ENCODE data around the gene IFNL4. TPM values are rescaled to one million over a fixed set of nuclear protein-coding genes. Genes with fewer than 3 reads are reported as not detected.

The IFNL4 gene
- polyA plus RNA-seq, 4 donors: 0.03 TPM; not detected in 3

GRCh38 chr19:39264306-39265290, 15.9 kb upstream of the IFNL4 start:
- peaks cover 0 to 3% of the 10 kb centered on the region in 2 donors for H3K9me3 ChIP-seq (ENCODE audit: control insufficient read depth in 2 of 2, insufficient read depth in 1 of 2, low read depth in 1 of 2, low read length in 1 of 2)
- 5 to 12% (median 8%) methylated on average over 82 to 102 of the region's 102 CpGs for WGBS, 3 donors
- no peak for DNase-seq
- H3K27me3 ChIP-seq (ENCODE audit: control insufficient read depth in 3 of 3, insufficient read depth in 3 of 3, low read length in 3 of 3): peaks cover 9 to 42% (median 38%) of the 10 kb centered on the region in 3 donors
- no peaks in the 10 kb centered on the region for H3K36me3 ChIP-seq (ENCODE audit: control insufficient read depth in 3 of 3, insufficient read depth in 2 of 3, low read depth in 1 of 3, low read length in 3 of 3)
- H3K4me3 ChIP-seq (ENCODE audit: low read depth in 1 of 3, low read length in 3 of 3): peak overlapping the region in 1 of 3 donors; percentile 10
- H3K27ac ChIP-seq (ENCODE audit: low read depth in 1 of 3, low read length in 2 of 3): no peak overlapping the region
- no peak for FAIRE-seq
- H3K4me1 ChIP-seq (ENCODE audit: control insufficient read depth in 3 of 3, insufficient read depth in 2 of 3, low read depth in 1 of 3, low read length in 2 of 3): peaks cover 0 to 11% (median 0%) of the 10 kb centered on the region in 3 donors

GRCh38 chr19:39263912-39264305, 15.3 kb upstream of the IFNL4 start:
- Histone ChIP-seq H3K27me3 (ENCODE audit: control insufficient read depth in 3 of 3, insufficient read depth in 3 of 3, low read length in 3 of 3) (peaks cover 9 to 42% (median 38%) of the 10 kb centered on the region in 3 donors), H3K9me3 (ENCODE audit: control insufficient read depth in 2 of 2, insufficient read depth in 1 of 2, low read depth in 1 of 2, low read length in 1 of 2) (peaks cover 0 to 3% of the 10 kb centered on the region in 2 donors), H3K36me3 (ENCODE audit: control insufficient read depth in 3 of 3, insufficient read depth in 2 of 3, low read depth in 1 of 3, low read length in 3 of 3) (no peaks in the 10 kb centered on the region), H3K27ac (ENCODE audit: low read depth in 1 of 3, low read length in 2 of 3) (no peak overlapping the region), H3K4me3 (ENCODE audit: low read depth in 1 of 3, low read length in 3 of 3) (no peak overlapping the region), H3K4me1 (ENCODE audit: control insufficient read depth in 3 of 3, insufficient read depth in 2 of 3, low read depth in 1 of 3, low read length in 2 of 3) (peaks cover 0 to 11% (median 0%) of the 10 kb centered on the region in 3 donors)
- 10 to 16% (median 13%) methylated on average over 11 to 17 of the region's 17 CpGs for WGBS, 3 donors
- no peak for FAIRE-seq
- no peak for DNase-seq

DNA sequence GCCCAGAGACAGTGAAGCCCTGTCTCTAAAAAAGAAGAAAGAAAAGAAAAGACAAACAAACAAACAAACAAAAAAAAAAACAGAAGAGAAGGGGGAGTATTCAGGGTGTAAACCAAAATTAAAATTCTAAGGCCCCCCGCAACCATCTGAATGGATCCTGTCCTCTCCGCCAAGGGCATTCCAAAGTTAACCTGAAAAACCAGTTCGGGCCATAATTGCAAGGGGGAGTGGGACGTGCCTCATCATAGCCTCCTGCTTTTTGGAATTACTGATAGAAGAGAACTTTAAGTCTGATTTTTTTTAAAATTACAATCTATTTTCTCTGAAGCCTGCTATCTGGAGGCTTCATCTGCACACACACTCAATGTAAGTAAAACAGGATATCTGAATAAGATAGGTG, 13.8 kb upstream of the IFNL4 start:
- Histone ChIP-seq H3K36me3 (ENCODE audit: control insufficient read depth in 3 of 3, insufficient read depth in 2 of 3, low read depth in 1 of 3, low read length in 3 of 3) (no peaks in the 10 kb centered on the region), H3K4me3 (ENCODE audit: low read depth in 1 of 3, low read length in 3 of 3) (no peak overlapping the region), H3K4me1 (ENCODE audit: control insufficient read depth in 3 of 3, insufficient read depth in 2 of 3, low read depth in 1 of 3, low read length in 2 of 3) (peaks cover 0 to 15% (median 0%) of the 10 kb centered on the region in 3 donors), H3K27me3 (ENCODE audit: control insufficient read depth in 3 of 3, insufficient read depth in 3 of 3, low read length in 3 of 3) (peaks cover 9 to 42% (median 38%) of the 10 kb centered on the region in 3 donors), H3K9me3 (ENCODE audit: control insufficient read depth in 2 of 2, insufficient read depth in 1 of 2, low read depth in 1 of 2, low read length in 1 of 2) (peaks cover 0 to 3% of the 10 kb centered on the region in 2 donors), H3K27ac (ENCODE audit: low read depth in 1 of 3, low read length in 2 of 3) (no peak overlapping the region)
- WGBS, 3 donors: 86 to 87% (median 86%) methylated on average over 4 of the region's 4 CpGs
- FAIRE-seq (no peak), DNase-seq (no peak)

- FAIRE-seq (no peak), DNase-seq (no peak)
- 73 to 90% (median 77%) methylated on average over 3 of the region's 3 CpGs for WGBS, 3 donors
- no peak overlapping the region for H3K4me3 ChIP-seq (ENCODE audit: low read depth in 1 of 3, low read length in 3 of 3)
- no peaks in the 10 kb centered on the region for H3K36me3 ChIP-seq (ENCODE audit: control insufficient read depth in 3 of 3, insufficient read depth in 2 of 3, low read depth in 1 of 3, low read length in 3 of 3)
- peaks cover 9 to 42% (median 37%) of the 10 kb centered on the region in 3 donors for H3K27me3 ChIP-seq (ENCODE audit: control insufficient read depth in 3 of 3, insufficient read depth in 3 of 3, low read length in 3 of 3)
- H3K27ac ChIP-seq (ENCODE audit: low read depth in 1 of 3, low read length in 2 of 3): no peak overlapping the region
- peaks cover 0 to 7% of the 10 kb centered on the region in 2 donors for H3K9me3 ChIP-seq (ENCODE audit: control insufficient read depth in 2 of 2, insufficient read depth in 1 of 2, low read depth in 1 of 2, low read length in 1 of 2)
- H3K4me1 ChIP-seq (ENCODE audit: control insufficient read depth in 3 of 3, insufficient read depth in 2 of 3, low read depth in 1 of 3, low read length in 2 of 3): peaks cover 0 to 15% (median 0%) of the 10 kb centered on the region in 3 donors
These were observed 13.0 kb upstream of the IFNL4 start for GRCh38 chr19:39261704-39262103.

GRCh38 chr19:39257227-39257626, 8.6 kb upstream of the IFNL4 start:
- Histone ChIP-seq H3K27me3 (ENCODE audit: control insufficient read depth in 3 of 3, insufficient read depth in 3 of 3, low read length in 3 of 3) (peaks cover 0 to 10% (median 5%) of the 10 kb centered on the region in 3 donors), H3K4me3 (ENCODE audit: low read depth in 1 of 3, low read length in 3 of 3) (no peak overlapping the region), H3K9me3 (ENCODE audit: control insufficient read depth in 2 of 2, insufficient read depth in 1 of 2, low read depth in 1 of 2, low read length in 1 of 2) (peaks cover 0 to 8% of the 10 kb centered on the region in 2 donors), H3K36me3 (ENCODE audit: control insufficient read depth in 3 of 3, insufficient read depth in 2 of 3, low read depth in 1 of 3, low read length in 3 of 3) (no peaks in the 10 kb centered on the region), H3K27ac (ENCODE audit: low read depth in 1 of 3, low read length in 2 of 3) (no peak overlapping the region), H3K4me1 (ENCODE audit: control insufficient read depth in 3 of 3, insufficient read depth in 2 of 3, low read depth in 1 of 3, low read length in 2 of 3) (peaks cover 0 to 7% (median 3%) of the 10 kb centered on the region in 3 donors)
- DNase-seq (no peak), FAIRE-seq (no peak)
- WGBS, 3 donors: 94 to 100% (median 98%) methylated on average over 4 of the region's 4 CpGs

GRCh38 chr19:39254531-39255345, 6.1 kb upstream of the IFNL4 start:
- Histone ChIP-seq H3K36me3 (ENCODE audit: control insufficient read depth in 3 of 3, insufficient read depth in 2 of 3, low read depth in 1 of 3, low read length in 3 of 3) (no peaks in the 10 kb centered on the region), H3K27ac (ENCODE audit: low read depth in 1 of 3, low read length in 2 of 3) (no peak overlapping the region), H3K9me3 (ENCODE audit: control insufficient read depth in 2 of 2, insufficient read depth in 1 of 2, low read depth in 1 of 2, low read length in 1 of 2) (peaks cover 0 to 8% of the 10 kb centered on the region in 2 donors), H3K27me3 (ENCODE audit: control insufficient read depth in 3 of 3, insufficient read depth in 3 of 3, low read length in 3 of 3) (peaks cover 0 to 14% (median 0%) of the 10 kb centered on the region in 3 donors), H3K4me1 (ENCODE audit: control insufficient read depth in 3 of 3, insufficient read depth in 2 of 3, low read depth in 1 of 3, low read length in 2 of 3) (peaks cover 0 to 7% (median 3%) of the 10 kb centered on the region in 3 donors), H3K4me3 (ENCODE audit: low read depth in 1 of 3, low read length in 3 of 3) (no peak overlapping the region)
- no peak for FAIRE-seq
- 39 to 72% (median 43%) methylated on average over 29 of the region's 29 CpGs for WGBS, 3 donors
- peak; percentile 47 to 77 for DNase-seq

GRCh38 chr19:39253374-39254149, 4.9 kb upstream of the IFNL4 start:
- DNase-seq (no peak), FAIRE-seq (no peak)
- H3K27ac ChIP-seq (ENCODE audit: low read depth in 1 of 3, low read length in 2 of 3): no peak overlapping the region
- peaks cover 0 to 7% (median under 1%) of the 10 kb centered on the region in 3 donors for H3K4me1 ChIP-seq (ENCODE audit: control insufficient read depth in 3 of 3, insufficient read depth in 2 of 3, low read depth in 1 of 3, low read length in 2 of 3)
- H3K9me3 ChIP-seq (ENCODE audit: control insufficient read depth in 2 of 2, insufficient read depth in 1 of 2, low read depth in 1 of 2, low read length in 1 of 2): peaks cover 0 to 8% of the 10 kb centered on the region in 2 donors
- WGBS, 3 donors: 77 to 86% (median 78%) methylated on average over 8 of the region's 8 CpGs
- peaks cover 0 to 26% (median 9%) of the 10 kb centered on the region in 3 donors for H3K27me3 ChIP-seq (ENCODE audit: control insufficient read depth in 3 of 3, insufficient read depth in 3 of 3, low read length in 3 of 3)
- H3K4me3 ChIP-seq (ENCODE audit: low read depth in 1 of 3, low read length in 3 of 3): no peak overlapping the region
- no peaks in the 10 kb centered on the region for H3K36me3 ChIP-seq (ENCODE audit: control insufficient read depth in 3 of 3, insufficient read depth in 2 of 3, low read depth in 1 of 3, low read length in 3 of 3)
